ENCODE measurements around the gene CHAC2.

- TF ChIP-seq EZH2 (IDR thresholded peaks at IDR 0.05; ENCODE audit: borderline replicate concordance), result no peak
- TF ChIP-seq CTCF (IDR thresholded peaks at IDR 0.05; ENCODE audit: poor library complexity), result no peak
These were observed 25.7 kb downstream of the CHAC2 start for GRCh38 chr2:53793261-53793660.

Data from hepatocyte (in vitro differentiated cells).